ENCODE measurements around the gene TAS1R2.

DNA sequence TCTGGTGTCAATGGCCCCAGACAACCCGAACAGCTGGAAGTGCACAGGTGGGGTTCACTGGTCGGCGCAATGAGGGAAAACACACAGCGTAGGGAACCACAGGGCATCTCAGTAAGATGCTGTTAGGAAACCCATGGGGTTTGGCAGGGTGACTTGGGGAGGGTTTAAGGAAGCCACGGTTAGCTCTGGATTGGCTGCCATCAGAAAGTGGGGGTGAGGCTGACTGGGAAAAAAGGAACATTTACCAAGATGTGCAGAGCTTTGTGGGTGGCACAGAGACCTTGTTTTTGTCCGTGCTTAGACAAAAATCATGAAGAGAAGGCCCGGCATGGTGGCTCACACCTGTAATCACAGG is 31.9 kb upstream of the TAS1R2 start:
- TF ChIP-seq EZH2phosphoT487 (IDR thresholded peaks at IDR 0.05; ENCODE audit: unreplicated experiment) (no peak), POLR2AphosphoS5 (IDR thresholded peaks at IDR 0.05; ENCODE audit: low read depth) (no peak), EZH2 (IDR thresholded peaks at IDR 0.05; ENCODE audit: low read depth, unreplicated experiment) (no peak), ZNF114 (CRISPR knock-in tag; IDR thresholded peaks at IDR 0.05) (no peak), NANOG (IDR thresholded peaks at IDR 0.05; ENCODE audit: borderline replicate concordance) (no peak), ZNF331 (CRISPR knock-in tag; IDR thresholded peaks at IDR 0.05; ENCODE audit: low read depth) (no peak), JUNB (IDR thresholded peaks at IDR 0.05; ENCODE audit: unreplicated experiment) (no peak), STAT1 (IDR thresholded peaks at IDR 0.05; ENCODE audit: unreplicated experiment) (no peak), CREB1 (CRISPR knock-in tag; IDR thresholded peaks at IDR 0.05; ENCODE audit: low read depth) (no peak)
- TF ChIP-seq, protein P1, sequence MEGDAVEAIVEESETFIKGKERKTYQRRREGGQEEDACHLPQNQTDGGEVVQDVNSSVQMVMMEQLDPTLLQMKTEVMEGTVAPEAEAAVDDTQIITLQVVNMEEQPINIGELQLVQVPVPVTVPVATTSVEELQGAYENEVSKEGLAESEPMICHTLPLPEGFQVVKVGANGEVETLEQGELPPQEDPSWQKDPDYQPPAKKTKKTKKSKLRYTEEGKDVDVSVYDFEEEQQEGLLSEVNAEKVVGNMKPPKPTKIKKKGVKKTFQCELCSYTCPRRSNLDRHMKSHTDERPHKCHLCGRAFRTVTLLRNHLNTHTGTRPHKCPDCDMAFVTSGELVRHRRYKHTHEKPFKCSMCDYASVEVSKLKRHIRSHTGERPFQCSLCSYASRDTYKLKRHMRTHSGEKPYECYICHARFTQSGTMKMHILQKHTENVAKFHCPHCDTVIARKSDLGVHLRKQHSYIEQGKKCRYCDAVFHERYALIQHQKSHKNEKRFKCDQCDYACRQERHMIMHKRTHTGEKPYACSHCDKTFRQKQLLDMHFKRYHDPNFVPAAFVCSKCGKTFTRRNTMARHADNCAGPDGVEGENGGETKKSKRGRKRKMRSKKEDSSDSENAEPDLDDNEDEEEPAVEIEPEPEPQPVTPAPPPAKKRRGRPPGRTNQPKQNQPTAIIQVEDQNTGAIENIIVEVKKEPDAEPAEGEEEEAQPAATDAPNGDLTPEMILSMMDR (conservative IDR thresholded peaks at IDR 0.05; ENCODE audit: low read depth in 2 of 2), result no peak
- TF ChIP-seq, protein P2, sequence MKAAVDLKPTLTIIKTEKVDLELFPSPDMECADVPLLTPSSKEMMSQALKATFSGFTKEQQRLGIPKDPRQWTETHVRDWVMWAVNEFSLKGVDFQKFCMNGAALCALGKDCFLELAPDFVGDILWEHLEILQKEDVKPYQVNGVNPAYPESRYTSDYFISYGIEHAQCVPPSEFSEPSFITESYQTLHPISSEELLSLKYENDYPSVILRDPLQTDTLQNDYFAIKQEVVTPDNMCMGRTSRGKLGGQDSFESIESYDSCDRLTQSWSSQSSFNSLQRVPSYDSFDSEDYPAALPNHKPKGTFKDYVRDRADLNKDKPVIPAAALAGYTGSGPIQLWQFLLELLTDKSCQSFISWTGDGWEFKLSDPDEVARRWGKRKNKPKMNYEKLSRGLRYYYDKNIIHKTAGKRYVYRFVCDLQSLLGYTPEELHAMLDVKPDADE (IDR thresholded peaks at IDR 0.05), result no peak
- TF ChIP-seq, protein P3, sequence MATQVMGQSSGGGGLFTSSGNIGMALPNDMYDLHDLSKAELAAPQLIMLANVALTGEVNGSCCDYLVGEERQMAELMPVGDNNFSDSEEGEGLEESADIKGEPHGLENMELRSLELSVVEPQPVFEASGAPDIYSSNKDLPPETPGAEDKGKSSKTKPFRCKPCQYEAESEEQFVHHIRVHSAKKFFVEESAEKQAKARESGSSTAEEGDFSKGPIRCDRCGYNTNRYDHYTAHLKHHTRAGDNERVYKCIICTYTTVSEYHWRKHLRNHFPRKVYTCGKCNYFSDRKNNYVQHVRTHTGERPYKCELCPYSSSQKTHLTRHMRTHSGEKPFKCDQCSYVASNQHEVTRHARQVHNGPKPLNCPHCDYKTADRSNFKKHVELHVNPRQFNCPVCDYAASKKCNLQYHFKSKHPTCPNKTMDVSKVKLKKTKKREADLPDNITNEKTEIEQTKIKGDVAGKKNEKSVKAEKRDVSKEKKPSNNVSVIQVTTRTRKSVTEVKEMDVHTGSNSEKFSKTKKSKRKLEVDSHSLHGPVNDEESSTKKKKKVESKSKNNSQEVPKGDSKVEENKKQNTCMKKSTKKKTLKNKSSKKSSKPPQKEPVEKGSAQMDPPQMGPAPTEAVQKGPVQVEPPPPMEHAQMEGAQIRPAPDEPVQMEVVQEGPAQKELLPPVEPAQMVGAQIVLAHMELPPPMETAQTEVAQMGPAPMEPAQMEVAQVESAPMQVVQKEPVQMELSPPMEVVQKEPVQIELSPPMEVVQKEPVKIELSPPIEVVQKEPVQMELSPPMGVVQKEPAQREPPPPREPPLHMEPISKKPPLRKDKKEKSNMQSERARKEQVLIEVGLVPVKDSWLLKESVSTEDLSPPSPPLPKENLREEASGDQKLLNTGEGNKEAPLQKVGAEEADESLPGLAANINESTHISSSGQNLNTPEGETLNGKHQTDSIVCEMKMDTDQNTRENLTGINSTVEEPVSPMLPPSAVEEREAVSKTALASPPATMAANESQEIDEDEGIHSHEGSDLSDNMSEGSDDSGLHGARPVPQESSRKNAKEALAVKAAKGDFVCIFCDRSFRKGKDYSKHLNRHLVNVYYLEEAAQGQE (IDR thresholded peaks at IDR 0.05; ENCODE audit: unreplicated experiment), result no peak
- TF ChIP-seq, protein P4, sequence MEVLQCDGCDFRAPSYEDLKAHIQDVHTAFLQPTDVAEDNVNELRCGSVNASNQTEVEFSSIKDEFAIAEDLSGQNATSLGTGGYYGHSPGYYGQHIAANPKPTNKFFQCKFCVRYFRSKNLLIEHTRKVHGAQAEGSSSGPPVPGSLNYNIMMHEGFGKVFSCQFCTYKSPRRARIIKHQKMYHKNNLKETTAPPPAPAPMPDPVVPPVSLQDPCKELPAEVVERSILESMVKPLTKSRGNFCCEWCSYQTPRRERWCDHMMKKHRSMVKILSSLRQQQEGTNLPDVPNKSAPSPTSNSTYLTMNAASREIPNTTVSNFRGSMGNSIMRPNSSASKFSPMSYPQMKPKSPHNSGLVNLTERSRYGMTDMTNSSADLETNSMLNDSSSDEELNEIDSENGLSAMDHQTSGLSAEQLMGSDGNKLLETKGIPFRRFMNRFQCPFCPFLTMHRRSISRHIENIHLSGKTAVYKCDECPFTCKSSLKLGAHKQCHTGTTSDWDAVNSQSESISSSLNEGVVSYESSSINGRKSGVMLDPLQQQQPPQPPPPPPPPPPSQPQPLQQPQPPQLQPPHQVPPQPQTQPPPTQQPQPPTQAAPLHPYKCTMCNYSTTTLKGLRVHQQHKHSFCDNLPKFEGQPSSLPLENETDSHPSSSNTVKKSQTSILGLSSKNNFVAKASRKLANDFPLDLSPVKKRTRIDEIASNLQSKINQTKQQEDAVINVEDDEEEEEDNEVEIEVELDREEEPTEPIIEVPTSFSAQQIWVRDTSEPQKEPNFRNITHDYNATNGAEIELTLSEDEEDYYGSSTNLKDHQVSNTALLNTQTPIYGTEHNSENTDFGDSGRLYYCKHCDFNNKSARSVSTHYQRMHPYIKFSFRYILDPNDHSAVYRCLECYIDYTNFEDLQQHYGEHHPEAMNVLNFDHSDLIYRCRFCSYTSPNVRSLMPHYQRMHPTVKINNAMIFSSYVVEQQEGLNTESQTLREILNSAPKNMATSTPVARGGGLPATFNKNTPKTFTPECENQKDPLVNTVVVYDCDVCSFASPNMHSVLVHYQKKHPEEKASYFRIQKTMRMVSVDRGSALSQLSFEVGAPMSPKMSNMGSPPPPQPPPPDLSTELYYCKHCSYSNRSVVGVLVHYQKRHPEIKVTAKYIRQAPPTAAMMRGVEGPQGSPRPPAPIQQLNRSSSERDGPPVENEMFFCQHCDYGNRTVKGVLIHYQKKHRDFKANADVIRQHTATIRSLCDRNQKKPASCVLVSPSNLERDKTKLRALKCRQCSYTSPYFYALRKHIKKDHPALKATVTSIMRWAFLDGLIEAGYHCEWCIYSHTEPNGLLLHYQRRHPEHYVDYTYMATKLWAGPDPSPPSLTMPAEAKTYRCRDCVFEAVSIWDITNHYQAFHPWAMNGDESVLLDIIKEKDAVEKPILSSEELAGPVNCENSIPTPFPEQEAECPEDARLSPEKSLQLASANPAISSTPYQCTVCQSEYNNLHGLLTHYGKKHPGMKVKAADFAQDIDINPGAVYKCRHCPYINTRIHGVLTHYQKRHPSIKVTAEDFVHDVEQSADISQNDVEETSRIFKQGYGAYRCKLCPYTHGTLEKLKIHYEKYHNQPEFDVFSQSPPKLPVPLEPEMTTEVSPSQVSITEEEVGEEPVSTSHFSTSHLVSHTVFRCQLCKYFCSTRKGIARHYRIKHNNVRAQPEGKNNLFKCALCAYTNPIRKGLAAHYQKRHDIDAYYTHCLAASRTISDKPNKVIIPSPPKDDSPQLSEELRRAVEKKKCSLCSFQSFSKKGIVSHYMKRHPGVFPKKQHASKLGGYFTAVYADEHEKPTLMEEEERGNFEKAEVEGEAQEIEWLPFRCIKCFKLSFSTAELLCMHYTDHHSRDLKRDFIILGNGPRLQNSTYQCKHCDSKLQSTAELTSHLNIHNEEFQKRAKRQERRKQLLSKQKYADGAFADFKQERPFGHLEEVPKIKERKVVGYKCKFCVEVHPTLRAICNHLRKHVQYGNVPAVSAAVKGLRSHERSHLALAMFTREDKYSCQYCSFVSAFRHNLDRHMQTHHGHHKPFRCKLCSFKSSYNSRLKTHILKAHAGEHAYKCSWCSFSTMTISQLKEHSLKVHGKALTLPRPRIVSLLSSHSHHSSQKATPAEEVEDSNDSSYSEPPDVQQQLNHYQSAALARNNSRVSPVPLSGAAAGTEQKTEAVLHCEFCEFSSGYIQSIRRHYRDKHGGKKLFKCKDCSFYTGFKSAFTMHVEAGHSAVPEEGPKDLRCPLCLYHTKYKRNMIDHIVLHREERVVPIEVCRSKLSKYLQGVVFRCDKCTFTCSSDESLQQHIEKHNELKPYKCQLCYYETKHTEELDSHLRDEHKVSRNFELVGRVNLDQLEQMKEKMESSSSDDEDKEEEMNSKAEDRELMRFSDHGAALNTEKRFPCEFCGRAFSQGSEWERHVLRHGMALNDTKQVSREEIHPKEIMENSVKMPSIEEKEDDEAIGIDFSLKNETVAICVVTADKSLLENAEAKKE (CRISPR knock-in tag; IDR thresholded peaks at IDR 0.05), result no peak

Measured in GM23338 (cell line).